GM12891 (cell line): ENCODE results near the gene UBB.

ENCODE experiments used
- POLR2A ChIP-seq: IDR thresholded peaks from 2 replicates; pipeline ENCODE4 v1.6.1; 2011; ENCODE audit warnings: low read depth, low read length, control low read depth
- POLR2AphosphoS5 ChIP-seq: IDR thresholded peaks from 2 replicates; pipeline ENCODE4 v1.6.1; 2011; ENCODE audit warnings: low read depth, low read length, control low read depth

DNA sequence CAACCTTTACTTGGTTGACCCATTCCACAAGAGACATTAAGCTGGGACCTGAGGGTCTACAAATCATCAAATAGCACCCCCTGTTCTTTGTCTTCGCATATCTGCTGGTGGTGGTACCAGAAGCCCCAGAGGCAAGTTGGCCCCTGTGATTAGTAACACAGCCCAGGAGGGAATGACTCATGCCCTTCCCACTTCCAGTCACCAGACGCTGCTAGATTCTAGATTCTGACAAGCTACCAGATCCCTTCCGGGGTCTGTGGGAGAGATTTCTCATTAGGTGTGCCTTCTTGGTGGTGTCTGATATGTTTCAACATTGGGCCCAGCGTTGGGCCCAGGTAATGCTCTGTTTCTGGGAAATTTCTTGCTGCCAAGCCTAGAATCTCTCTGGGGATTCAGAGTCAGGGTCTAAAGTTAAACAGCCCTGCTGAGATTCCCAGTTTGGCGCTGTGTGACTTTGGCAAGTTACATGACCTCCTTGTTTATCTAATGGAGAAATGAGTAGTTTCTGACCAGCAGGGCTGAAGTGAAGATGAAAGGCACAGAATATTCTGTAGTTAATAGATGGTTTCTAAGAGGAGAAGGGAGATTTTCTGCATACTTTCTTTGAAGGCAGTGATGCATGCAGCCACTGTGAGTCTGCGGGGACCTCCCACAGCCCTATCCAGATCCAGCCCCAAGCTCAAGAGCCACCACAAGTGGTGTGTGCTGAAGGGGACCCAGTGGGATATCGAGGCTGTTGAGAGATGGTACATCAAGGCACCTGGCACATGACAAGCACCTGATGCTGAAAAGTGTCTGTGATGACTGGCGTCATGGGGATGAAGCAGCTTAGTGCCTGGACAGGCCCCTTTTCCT lies 38.4 kb downstream of the UBB start:
- TF ChIP-seq POLR2AphosphoS5 (0 out of 2 replicates have a peak, but pooled peaks have one; percentile 37), POLR2A (no peak)
